Stimulated activated CD4-positive, alpha-beta T cell treated with anti-CD3 and anti-CD28 coated beads, Interleukin-12 subunit alpha, Interleukin-12 subunit beta, amount 100 ng/mL, for 48 hours (primary cell): Measurements from ENCODE around the gene LYRM2.
"Not testable (repeated sequence)": the region's sequence is repeated elsewhere in the genome, so short reads cannot be mapped to it uniquely, and the experiment has no call there.

Source experiments
- DNase-seq, 3 donors: peaks; one replicate each; pipeline ENCODE4 v3.0.0-alpha.2; 2020; ENCODE audit warnings: low read depth in 2 of 3, low spot score in 1 of 3

LYRM2 gene

DNA sequence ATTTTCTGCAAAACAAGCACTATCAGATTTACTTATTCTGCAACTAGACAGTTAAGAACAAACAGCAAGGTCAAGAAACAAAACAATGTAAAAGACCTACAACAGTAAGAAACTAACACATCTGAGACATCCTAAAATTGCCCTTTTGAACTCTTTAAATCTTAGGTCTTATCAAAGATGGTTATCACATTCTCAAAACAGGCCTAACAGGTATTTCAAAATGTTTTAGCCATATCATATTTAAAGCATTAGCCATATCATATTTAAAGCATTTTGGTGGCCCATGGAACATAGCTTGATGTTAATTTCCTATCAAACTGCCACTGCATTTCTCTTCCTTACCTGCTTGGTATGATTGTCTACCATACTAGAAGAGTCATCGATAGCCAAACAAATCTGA lies 11.1 kb upstream of the LYRM2 start:
- DNase-seq = no peak

DNA sequence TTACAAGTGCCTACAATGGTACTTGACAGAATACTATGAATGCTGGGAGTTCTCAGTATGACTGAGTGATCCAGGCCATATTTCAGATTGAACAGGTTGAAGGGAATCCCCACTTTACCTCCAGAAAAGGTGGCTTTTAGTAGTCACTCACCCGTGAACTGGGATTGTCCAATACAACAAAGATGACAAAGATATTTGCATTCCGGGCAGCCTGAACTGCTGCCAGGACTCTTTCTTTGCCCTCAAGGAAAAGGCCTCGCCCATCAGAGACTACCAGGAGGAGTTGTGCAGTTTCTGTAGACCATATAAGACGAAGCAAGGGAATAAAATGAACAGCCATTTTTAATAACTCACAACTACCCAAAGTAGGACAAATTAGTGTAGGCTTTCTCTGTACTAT lies 6.3 kb upstream of the LYRM2 start:
- no peak for DNase-seq

DNA sequence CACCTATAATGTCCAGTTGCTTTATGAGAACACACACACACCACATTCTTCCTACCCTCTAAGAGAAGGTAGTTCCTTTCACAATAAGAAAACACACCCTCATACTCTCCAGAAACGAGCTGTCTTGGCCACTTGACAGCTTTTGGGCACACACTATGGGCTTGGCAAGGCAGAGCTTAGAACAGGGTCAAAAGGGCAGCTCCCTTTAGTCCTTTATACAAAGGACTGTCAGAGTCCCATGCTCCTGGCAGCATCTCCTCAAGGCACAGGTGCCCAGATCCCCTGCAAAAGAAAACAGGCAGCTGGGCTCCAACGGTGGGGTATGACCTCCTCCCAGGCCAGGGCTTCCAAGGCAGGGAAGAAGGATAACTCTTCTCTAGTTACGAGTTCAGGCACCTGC lies 4.9 kb upstream of the LYRM2 start:
- DNase-seq = no peak

DNA sequence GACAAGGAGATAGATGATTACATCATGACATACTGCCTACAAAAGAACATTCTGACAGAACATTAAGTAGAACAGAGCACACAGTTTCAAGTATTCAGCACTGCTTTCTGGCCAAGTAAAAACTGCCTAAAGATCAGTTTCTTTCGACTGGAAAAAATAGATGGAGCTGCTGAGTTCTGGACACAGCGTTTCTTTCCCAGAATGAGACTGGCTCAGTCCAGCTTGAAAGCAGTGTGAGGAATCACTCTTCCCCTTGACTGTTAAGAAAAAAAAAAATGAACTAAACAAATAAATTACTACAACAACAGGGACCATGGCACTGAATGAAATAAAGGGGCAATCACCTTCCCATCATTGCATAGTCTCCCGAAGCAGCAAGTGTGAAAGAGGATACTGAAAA lies 4.4 kb upstream of the LYRM2 start:
- DNase-seq = no peak

DNA sequence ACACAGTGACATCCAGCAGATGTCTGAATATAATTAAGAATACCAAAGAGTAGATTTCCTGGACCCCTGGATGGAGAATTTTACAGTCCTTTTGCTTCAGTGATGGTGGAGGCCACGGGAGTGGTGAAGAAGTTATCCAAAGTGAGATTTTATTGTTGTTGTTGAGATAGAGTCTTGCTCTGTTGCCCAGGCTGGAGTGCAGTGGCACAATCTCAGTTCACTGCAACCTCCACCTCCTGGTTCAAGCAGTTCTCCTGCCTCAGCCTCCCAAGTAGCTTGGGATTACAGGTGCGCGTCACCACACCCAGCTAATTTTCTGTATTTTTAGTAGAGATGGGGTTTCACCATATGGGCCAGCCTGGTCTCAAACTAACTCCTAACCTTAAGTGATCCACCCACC lies 3.0 kb upstream of the LYRM2 start:
- not testable (repeated sequence) for DNase-seq

DNA sequence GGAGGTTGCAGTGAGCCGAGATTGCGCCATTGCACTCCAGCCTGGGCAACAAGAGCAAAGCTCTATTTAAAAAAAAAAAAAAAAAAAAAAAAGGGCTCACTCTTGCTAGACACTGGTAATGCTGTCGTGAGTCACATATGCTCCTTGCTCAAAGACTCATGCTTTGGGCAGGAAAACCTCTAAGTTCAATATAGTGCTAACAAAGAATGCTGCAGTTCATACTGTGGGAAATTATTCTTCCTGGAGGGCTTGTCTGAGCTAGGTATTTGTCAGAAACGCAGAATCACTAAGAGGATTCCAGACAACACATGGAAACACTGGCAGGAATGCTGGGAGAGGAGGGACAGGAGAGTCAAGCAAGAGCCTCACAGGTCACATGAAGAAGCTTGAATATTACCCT lies 2.3 kb upstream of the LYRM2 start:
- no peak for DNase-seq

DNA sequence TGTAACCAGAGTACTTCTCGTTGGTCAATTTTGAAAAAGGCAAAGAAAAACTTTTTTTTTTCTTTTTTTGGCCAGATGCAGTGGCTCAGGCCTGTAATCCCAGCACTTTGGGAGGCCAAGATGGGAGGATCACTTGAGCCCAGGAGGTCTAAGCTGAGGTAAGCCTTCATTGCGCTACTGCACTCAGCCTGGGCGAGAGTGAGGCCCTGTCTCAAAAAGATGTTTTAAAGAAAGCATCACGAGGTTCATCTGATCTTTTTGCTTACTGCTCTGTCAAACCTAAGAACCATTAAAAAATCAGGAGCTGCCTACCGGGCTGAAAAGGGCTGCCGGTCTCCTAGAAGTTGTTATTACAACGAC lies 607 bp downstream of the LYRM2 start:
- DNase-seq = no peak

DNA sequence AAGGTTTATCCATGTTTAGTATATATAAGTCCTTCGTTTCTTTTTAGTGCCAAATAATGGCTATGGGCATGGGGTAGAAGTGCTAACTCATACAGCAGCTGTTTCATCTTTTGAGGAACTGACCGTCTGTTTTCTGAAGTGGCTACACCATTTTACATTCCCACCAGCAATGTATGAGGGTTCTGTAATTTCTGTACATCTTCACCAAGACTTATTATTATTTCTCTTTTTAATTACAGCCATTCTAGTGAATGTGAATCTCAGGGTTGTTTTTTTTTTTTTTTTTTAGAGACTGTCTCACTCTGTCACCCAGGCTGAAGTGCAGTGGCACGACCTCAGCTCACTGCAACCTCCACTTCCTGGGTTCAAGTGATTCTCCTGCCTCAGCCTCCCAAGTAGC lies 2.1 kb downstream of the LYRM2 start:
- DNase-seq = not testable (repeated sequence)

DNA sequence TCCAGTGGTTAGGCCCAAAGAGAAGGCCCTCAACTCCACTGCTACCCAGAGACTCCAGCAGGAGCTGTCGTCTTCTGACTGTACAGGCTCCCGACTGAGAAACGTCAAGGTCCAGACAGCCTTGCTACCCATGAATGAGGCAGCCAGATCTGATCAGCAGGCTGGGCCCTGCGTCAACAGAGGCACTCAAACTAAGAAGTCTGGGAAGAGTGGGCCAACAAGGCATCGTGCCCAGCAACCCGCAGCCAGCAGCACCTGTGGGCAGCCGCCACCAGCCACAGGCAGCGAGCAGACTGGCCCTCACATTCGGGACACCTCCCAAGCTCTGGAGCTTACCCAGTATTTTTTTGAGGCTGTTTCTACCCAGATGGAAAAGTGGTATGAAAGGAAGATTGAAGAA lies 8.1 kb downstream of the LYRM2 start:
- no peak for DNase-seq

DNA sequence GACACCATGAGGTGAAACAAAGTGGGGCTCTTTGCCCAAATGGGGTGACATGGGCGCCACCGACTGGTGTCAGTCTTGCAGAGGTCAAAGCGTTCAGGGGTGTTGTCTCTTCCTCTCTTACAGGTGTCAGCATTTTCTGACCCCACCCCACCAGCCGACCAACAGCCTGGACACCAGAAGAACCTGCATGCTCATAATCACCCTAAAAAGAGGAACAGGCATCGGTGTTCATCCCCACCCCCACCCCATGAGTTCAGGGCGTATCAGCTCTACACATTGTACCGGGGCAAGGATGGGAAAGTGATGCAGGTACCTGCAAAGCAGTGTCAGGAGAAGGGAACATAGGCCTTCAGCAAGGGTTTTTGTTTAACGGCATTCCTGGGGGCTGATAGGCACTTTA lies 14.8 kb downstream of the LYRM2 start:
- DNase-seq = no peak

DNA sequence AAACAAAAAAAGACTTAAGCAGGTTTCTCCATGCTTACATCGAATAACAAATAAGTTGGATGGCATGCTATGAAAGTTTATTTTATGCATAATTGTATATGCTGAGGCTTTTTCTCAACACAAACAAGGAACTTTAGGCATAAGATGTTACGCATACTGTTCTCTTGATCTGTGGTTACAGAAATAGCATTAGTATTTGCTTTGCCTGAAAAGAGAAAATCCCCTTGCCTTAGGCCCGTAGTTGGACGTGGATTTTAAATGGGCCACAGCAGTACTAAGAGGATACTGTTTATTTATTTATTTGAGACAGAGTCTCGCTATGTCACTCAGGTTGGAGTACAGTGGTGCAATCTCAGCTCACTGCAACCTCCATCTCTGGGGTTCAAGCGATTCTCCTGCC lies 19.0 kb downstream of the LYRM2 start:
- DNase-seq = no peak

DNA sequence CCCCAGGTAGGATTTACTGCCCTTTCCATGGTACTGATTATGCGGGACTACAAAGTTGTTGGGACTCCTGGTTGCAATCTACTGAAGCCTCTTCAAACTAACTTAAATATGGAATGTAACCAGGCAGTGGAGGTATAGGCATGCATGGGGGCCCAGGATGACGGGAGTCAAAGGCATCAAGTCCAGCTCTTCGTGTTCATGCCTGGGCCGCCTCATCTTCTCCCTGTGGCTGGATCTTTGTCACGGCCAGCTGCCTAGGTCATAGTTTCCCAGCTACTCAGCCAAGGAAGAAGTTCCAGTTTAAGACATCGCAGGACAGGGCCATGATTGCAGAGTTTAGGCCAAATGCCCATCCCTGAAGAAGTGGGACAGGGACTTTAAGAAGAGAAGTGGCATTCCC lies 20.5 kb downstream of the LYRM2 start:
- no peak for DNase-seq

DNA sequence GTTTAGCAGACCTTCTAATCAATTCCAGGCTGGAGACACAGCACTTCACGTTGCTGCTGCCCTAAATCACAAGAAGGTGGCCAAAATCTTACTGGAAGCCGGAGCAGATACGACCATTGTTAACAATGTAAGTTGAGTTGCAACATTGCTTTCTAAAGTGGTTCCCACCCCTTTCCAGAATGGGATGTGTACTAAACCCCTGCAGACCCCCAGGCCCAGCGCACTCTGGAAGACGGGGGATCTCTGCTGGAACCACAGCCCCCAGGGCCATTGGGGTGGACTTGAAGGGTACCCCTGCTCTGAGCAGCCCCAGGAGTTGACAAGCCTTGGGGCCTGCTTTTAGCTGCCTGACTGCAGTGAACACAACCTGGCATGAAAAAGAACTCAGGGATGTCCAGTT lies 22.0 kb downstream of the LYRM2 start:
- no peak for DNase-seq

DNA sequence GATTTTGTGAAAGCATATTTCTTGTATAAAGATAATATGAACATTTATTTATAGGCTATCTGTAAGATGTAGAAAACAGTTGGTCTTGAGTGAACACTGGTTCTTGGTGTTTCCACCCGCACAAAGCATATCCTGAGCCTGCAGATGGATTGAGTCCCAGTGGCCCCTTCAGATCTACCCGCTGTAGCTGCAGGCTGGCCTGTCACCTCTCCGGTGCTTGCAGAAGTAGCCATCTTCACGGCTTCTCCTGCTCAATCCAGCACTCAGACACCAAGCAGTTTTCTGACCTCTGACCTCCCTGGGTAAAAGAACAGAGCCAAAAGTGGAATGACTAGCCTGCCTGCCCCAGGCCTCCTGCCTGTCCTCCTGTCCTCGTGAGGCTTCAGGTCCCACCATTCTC lies 22.7 kb downstream of the LYRM2 start:
- no peak for DNase-seq

DNA sequence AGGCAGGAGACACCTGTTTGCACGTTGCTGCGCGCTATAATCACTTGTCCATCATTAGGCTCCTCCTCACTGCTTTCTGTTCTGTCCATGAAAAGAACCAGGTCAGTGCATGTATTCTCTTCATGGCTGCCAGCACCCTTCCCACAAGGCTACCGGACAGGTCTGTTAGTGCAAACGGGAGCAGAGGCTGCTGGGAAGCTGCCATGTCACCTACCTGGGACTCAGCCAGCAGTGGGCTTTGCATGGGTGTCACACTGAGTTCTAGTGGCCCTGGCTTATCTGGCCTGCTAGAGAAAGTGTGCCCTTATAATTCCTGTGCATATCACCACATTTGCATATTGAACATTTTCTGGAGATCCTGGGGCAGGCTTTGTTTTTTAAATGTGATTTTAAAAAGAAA lies 24.8 kb downstream of the LYRM2 start:
- DNase-seq = no peak

DNA sequence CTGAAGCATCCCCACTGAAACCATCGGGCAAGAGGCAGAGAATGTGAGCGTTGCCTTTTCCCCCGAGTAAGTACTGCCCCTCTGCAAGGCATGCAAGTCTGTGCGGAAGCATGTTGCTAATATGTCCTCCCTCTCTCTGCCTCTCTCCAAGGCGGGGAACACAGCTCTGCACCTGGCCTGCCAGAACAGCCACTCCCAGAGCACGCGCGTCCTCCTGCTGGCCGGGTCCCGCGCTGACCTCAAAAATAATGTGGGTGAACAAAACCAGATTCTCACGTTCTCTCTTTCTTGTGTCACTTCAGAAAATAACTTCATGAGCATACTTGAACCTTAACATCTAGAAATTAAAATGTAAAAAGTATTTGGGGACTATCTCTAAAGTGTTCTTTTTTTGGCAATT lies 26.4 kb downstream of the LYRM2 start:
- DNase-seq = no peak

DNA sequence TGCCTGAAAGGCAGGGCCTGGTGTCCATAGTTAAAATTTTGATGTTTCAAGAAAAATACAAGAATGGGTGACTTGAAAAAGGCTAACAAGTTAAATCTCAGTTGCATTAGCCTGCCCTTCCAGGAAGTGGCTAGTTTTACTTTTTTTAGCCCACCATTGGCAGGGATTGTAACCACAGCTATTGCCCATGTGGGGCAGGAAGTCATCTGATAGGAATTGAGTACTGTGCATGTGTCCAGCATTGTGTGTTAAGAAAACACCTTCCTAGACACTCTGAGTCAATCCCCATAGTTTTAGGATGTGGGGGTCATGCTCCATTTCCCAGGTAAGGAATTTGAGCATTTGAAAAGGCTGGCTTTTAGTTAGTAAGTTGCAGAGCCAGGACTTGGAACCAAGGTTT lies 26.9 kb downstream of the LYRM2 start:
- no peak for DNase-seq

DNA sequence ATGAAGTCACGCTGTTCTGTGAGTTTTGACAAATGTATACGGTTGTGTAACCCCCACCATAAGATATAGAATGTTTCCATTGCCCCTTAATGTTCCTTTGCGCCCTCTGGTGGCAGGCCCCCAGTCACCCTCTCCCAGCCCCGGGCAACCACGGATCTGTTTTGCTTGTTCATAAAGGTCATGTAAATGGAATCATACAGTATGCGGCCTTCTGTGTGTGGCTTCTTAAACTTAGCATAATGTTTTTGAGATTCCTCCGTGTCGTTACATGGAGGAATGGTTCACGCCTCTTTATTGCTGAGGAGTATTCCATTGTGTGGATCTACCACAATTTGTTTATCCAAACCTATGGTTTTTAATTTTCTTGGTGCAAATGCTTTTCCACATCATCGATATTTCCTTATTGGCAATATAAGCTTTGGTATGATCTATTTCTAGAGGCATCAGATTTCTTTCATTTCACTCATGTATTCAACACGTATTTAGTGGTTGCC lies 28.4 kb downstream of the LYRM2 start:
- DNase-seq = peak; percentile 51 to 76 (median 65)

DNA sequence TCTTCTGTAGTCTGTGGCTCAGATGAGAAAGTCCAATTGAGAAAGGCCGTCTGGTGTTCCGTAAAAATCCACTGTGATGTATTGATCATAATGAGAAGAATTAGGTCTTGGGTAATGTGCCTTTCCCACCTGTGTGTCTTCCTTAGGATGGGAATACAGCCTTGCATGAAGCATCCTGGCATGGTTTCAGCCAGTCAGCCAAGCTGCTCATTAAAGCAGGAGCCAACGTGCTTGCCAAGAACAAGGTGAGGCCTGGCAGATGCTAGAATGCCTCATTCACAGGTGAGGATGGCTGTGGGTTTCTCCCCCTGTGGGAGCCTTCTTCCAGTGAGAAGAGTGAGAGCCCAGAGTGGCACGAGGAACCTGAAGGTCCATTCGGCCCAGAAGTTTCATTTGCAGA lies 32.7 kb downstream of the LYRM2 start:
- no peak for DNase-seq

DNA sequence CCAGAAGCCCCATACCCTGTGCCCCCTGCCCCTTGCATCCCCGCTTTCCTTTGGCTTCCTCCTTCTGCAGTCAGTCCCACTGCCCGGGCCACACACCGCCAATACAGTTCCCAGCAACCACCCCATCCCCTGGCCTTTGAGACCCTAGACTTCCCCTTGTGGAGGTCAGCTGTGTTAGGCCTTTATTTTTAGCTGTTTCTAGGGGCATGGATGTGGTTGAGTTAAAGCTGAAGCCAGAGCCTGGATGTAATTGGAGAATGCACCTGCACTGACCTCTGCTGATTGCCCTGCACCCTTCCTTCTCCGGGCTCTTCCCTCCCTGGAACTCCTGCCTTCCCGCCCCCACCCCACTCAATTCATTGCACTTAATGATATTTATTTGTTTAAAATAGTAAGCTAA lies 33.9 kb downstream of the LYRM2 start:
- DNase-seq = no peak

DNA sequence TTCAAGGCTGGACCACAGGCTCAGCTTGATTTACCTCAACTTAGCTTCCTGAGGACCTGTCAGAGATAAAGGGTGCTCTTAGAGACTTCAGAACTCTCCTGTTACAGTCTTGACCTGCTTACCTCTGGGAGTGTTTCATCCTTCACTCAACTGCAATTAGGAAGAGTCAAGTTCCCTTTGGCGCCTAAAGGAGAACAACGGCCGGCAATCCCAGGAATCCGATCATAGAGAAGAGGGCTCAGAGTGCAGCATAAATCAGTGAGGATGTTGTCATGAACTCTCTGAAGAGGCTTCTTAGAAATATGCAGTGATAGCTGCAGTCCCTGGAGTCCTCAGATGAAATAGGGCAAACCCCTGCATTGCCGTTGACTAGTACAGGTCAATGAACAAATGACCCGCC lies 36.4 kb downstream of the LYRM2 start:
- DNase-seq = no peak

DNA sequence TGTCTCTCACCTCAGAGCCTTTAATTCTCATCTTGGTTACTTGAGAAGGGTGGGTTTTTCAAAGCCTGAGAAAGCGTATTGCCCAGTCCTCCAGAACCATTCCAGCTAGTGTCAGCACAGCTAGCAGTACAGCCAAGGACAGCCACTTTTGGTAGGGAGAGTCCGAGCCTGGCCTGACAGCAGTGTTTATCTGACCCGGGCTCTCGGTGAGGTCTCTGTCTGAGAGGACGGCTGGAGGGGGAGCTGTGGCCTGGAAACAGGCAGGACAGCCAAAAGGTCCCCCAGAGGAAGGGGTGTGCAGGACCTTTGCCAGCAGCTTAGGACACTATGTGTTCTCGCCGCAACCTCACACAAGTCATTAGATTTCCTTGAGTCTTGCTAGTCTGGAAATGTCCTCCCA lies 38.8 kb downstream of the LYRM2 start:
- no peak for DNase-seq

DNA sequence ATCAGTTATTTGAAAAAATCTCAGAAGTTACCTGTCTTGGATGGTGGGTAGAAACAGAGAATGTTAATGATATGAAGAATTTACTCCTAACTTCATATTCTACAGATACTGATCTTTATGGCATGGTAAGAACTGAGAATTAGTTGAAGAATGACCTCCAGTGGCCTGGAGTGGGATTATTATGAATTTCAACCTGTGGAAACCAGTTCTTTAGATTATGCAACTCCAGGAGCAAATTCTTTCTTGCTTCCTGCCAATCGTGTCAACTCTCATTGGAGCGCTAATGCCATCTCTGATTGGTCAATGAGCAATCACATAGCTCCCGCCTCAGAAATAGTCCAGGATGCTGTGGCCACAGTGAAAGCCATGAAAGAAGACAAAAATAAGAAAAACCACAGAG lies 40.6 kb downstream of the LYRM2 start:
- no peak for DNase-seq

DNA sequence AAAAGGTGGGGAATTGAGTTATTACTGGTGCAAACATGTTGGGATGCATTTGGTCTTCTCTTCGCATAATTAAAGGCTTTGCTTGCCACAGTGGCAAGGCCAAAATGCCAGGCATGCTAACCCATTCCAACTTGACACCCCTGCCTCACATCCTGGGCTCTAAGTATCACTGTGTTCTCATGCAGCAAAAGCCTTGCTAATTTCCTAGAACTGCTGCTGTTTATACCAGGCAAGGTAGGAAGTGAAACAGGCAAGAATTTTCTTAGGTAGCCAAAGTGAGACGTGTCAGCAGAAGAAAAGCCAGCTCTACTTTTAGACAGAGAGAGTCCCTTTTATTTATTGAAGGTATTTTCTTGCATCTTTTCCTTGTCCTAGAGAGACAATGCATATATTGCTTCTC lies 41.2 kb downstream of the LYRM2 start:
- DNase-seq = no peak
